Activated naive CD8-positive, alpha-beta T cell treated with anti-CD3 and anti-CD28 coated beads, Interleukin-2, amount 50 U/mL, for 24 hours (primary cell): Measurements from ENCODE around the gene KRT222.

Experiments
- ATAC-seq: fragments of 150-1000 bp; cut with Tn5 transposase; one replicate; pipeline ENCODE4 v1.10.0; 2021
- DNase-seq: peaks from one replicate; pipeline ENCODE4 v3.0.0; 2021
- H3K27ac Mint-ChIP-seq: one replicate; pipeline ENCODE4 v1.8.0; 2021; ENCODE audit warnings: mild to moderate bottlenecking, mixed read lengths
- H3K27me3 Mint-ChIP-seq: one replicate; pipeline ENCODE4 v1.8.0; 2021; ENCODE audit warnings: mixed read lengths
- H3K36me3 Mint-ChIP-seq: one replicate; pipeline ENCODE4 v1.8.0; 2021; ENCODE audit warnings: low read depth, mixed read lengths
- H3K4me1 Mint-ChIP-seq: one replicate; pipeline ENCODE4 v1.8.0; 2021; ENCODE audit warnings: mixed read lengths
- H3K4me3 Mint-ChIP-seq: one replicate; pipeline ENCODE4 v1.8.0; 2021; ENCODE audit warnings: mild to moderate bottlenecking, moderate library complexity, mixed read lengths
- H3K9me3 Mint-ChIP-seq: one replicate; pipeline ENCODE4 v1.8.0; 2021; ENCODE audit warnings: mixed read lengths

The KRT222 gene

DNA sequence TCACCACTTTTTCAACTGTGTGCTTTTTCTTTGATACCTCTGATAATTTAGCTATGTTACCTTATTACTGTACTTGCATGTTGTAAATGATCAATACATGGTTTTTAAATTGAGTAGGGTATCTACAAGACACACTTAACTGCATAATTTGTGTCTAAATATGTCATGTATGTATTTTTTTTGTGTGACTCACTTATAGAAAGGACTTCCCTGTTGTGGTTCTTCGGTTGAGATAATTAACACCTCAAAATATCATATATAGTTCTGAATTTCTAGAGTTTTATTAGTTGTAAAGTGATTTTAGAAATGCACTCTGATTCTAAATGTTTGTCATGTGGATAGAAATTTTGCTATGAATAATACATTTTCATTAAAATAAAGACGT lies 14.5 kb upstream of the KRT222 start:
- Mint-ChIP-seq H3K9me3 (no peaks in the 10 kb centered on the region), H3K27me3 (peaks cover 42% of the 10 kb centered on the region), H3K4me3 (no peak overlapping the region), H3K4me1 (peaks cover 9% of the 10 kb centered on the region), H3K27ac (no peak overlapping the region), H3K36me3 (no peaks in the 10 kb centered on the region)
- ATAC-seq = no peak
- no peak for DNase-seq

DNA sequence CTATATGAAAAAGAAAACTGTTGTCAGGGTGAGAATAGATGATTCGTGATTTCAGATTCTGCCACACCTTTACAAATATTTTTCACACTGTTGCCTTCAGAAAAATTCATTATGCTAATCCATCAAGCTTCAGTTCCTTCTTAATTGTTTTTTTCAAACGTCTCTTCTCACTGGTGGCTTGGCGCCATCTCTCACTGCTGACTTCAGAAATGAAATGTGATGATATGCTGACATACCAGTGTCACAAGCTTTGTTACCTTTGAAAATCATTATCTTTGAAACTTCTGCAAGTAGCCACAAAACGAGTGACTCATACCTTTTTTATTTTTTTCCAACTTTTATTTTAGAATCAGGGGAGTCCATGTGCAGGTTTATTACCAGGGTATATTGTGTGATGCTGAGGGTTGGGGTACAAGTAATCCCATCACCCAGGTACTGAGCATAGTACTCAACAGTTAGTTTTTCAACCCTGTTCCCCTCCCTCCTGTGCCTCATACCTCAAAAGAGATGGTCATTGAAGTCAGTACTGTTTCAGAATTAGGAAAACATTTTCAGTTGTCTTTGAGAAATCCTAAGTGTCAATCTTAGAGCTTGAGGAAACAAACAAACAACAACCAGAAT lies 14.0 kb upstream of the KRT222 start:
- ATAC-seq (no peak), DNase-seq (no peak)
- Mint-ChIP-seq H3K27me3 (peaks cover 46% of the 10 kb centered on the region), H3K36me3 (no peaks in the 10 kb centered on the region), H3K9me3 (no peaks in the 10 kb centered on the region), H3K4me3 (no peak overlapping the region), H3K27ac (no peak overlapping the region), H3K4me1 (peaks cover 9% of the 10 kb centered on the region)

DNA sequence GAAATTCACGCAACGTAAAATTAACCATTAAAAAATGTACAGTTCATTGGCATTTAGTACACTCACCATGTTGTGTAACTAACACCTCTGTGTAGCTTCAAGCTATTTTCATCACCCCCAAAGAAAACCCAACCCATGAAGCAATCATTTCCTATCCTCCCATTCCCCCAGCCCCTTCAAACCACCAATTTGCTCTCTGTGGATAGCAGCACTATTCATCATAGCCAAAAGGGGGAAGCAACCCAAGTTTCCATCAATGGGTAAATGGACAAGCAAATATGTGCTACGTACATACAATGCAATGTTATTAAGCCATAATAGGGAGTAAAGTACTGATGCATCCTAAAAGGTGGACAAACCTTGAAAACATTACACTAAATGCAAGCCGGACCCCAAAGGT lies 10.9 kb upstream of the KRT222 start:
- H3K36me3 Mint-ChIP-seq = no peaks in the 10 kb centered on the region
- no peak for ATAC-seq
- no peak overlapping the region for H3K4me3 Mint-ChIP-seq
- H3K9me3 Mint-ChIP-seq = no peaks in the 10 kb centered on the region
- H3K27ac Mint-ChIP-seq = no peak overlapping the region
- no peak for DNase-seq
- peaks cover 9% of the 10 kb centered on the region for H3K4me1 Mint-ChIP-seq
- peaks cover 36% of the 10 kb centered on the region for H3K27me3 Mint-ChIP-seq

DNA sequence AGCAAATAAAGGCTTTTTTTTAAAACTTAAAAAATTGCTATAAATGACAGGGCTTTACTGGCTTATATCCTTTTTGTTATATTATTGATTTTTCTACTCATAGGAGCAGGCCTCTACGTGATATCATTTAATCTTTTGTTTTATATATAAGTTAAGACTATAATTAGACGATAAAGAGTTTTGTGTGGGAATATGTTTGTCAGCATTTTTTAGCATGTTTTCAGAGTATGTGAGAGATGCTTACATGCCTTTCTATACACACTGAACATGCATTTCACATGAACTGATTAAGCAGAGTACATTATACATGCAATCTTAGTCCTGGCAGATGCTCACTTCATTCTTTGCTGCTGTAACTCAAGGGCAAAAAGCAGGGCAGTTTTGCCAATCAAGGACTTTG lies 7.7 kb upstream of the KRT222 start:
- ATAC-seq (no peak), DNase-seq (no peak)
- Mint-ChIP-seq H3K36me3 (no peaks in the 10 kb centered on the region), H3K27me3 (peaks cover 20% of the 10 kb centered on the region), H3K4me3 (no peak overlapping the region), H3K9me3 (no peaks in the 10 kb centered on the region), H3K27ac (no peak overlapping the region), H3K4me1 (no peaks in the 10 kb centered on the region)

- Mint-ChIP-seq H3K9me3 (no peaks in the 10 kb centered on the region), H3K27me3 (peaks cover 15% of the 10 kb centered on the region), H3K4me3 (no peak overlapping the region), H3K36me3 (no peaks in the 10 kb centered on the region), H3K4me1 (no peaks in the 10 kb centered on the region), H3K27ac (no peak overlapping the region)
- ATAC-seq = no peak
- no peak for DNase-seq
Measured at GRCh38 chr17:40671282-40671681, 6.3 kb upstream of the KRT222 start.

DNA sequence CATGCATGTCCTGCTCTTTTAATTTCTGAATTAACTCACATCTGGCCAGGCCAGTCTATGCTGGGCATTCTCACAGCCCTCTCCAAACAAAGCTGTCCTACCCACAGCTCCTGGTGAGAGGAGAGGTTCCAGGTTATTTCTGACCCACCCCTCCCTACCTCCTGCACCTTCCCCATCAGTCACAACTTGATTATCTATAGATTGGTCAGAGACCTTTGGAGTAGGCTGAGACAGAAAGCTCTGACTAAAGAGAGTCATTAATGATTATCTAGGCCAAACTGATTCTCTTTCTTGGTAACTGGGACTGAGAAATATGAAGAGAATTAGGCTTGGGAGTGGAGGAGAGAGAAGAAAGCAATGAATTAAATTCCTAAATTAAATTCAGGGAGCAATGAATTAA lies 1.4 kb upstream of the KRT222 start:
- peaks cover 29% of the 10 kb centered on the region for H3K27me3 Mint-ChIP-seq

GRCh38 chr17:40663252-40663651 lies 1.7 kb downstream of the KRT222 start:
- Mint-ChIP-seq H3K27ac (no peak overlapping the region), H3K4me1 (peaks cover 10% of the 10 kb centered on the region), H3K4me3 (no peak overlapping the region), H3K36me3 (peaks cover 2% of the 10 kb centered on the region), H3K27me3 (peaks cover 38% of the 10 kb centered on the region), H3K9me3 (no peaks in the 10 kb centered on the region)
- DNase-seq (no peak), ATAC-seq (no peak)

More for the DNA sequence above, 1.4 kb upstream of the KRT222 start:
- no peak for ATAC-seq
- peaks cover 6% of the 10 kb centered on the region for H3K4me1 Mint-ChIP-seq
- no peak for DNase-seq
- H3K27ac Mint-ChIP-seq = no peak overlapping the region
- H3K4me3 Mint-ChIP-seq = no peak overlapping the region
- H3K9me3 Mint-ChIP-seq = no peaks in the 10 kb centered on the region
- H3K36me3 Mint-ChIP-seq = no peaks in the 10 kb centered on the region

DNA sequence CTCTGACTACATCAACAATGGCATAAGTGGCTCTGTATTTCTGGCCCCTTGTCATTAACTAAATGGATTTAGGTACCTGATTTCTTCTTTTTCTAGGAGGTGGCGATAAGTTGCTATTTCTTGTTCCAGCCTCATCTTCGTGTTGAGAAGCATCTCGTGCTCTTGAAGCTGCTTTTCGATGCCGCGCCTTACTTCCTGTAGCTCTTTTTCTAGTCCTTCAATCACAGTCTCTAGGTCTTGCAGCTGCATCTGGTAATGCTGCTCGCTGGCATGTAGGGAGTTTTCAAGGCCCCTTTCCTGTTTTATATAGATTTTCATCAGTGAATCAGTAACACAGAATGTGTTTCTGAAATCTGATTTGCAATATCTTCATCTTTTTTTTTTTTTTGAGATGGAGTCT lies 5.1 kb downstream of the KRT222 start:
- peak overlapping the region; percentile 19 for H3K27ac Mint-ChIP-seq
- peaks cover 7% of the 10 kb centered on the region for H3K4me1 Mint-ChIP-seq
- peaks cover 32% of the 10 kb centered on the region for H3K27me3 Mint-ChIP-seq
- H3K4me3 Mint-ChIP-seq = no peak overlapping the region
- H3K9me3 Mint-ChIP-seq = no peaks in the 10 kb centered on the region
- ATAC-seq = no peak
- H3K36me3 Mint-ChIP-seq = peaks cover 2% of the 10 kb centered on the region
- no peak for DNase-seq

DNA sequence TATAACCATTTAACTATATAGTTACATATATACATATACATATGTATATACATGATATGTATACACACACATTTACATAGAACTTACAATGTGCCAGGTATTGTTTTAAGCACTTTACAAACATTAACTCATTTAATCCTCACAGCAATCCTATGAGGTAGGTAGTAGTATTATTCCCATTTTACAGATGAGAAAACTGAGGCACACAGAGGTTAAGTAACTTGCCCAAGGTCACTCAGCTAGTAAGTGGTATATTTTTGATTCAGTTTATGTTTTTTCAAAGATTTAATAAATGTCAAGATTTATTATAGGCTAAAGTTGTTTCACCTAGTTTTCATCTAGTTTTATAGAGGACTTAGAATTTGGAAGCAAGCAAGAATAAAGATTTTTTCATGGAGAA lies 6.6 kb downstream of the KRT222 start:
- no peak overlapping the region for H3K27ac Mint-ChIP-seq
- no peak for DNase-seq
- H3K4me3 Mint-ChIP-seq = no peak overlapping the region
- H3K9me3 Mint-ChIP-seq = no peaks in the 10 kb centered on the region
- ATAC-seq = no peak
- H3K27me3 Mint-ChIP-seq = peaks cover 23% of the 10 kb centered on the region
- peaks cover 4% of the 10 kb centered on the region for H3K4me1 Mint-ChIP-seq
- H3K36me3 Mint-ChIP-seq = peaks cover 2% of the 10 kb centered on the region

DNA sequence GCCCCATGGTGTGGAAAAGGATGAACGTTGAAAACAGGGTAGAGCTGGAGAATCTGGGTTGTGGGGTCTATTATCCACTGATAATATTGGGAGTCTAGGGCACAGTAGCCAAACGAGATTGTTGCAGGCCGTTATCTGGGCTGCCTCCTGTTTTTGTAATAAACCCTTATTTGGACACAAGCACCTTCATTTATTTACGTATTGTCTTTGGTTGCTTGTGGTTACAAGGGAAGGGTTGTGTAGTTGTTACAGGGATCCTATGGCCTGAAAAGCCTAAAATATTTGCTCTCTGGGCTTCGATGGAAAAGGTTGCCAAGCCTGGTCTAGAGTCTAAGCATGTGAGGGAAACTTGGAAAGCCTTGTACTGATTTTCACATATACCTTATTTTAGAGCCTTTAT lies 13.0 kb downstream of the KRT222 start:
- no peak for ATAC-seq
- Mint-ChIP-seq H3K27me3 (peaks cover 2% of the 10 kb centered on the region), H3K27ac (no peak overlapping the region), H3K4me3 (no peak overlapping the region), H3K36me3 (peaks cover 1% of the 10 kb centered on the region), H3K4me1 (peaks cover 9% of the 10 kb centered on the region), H3K9me3 (no peaks in the 10 kb centered on the region)
- DNase-seq = no peak

DNA sequence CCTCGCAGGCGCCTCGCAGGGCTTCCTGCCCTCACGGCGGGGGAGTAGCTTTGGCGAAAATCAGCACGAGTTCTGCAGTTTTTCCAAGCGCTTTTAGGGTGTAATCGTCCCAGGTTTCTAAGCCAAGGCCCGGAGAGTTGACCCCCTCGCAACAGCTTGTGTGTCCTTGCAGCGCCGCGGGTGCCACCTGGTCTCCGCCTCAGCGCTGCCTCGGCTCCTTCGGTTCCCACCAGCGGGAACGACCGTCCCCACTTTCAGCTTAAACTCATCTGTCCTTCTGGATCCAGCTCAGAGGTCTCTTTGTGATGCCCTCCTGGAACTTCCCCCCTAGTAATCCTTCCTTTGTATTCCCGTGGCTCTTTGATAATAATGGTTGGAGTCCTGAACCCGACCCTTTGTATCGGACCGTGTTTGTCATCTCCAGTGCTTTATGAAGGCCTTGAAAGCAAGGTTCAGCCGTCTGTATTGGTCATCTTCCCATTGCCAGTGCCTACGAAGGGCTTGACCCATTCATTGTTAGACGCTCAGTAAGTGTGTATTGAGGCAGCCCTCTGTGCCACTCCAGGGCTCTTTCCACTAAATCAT lies 16.5 kb downstream of the KRT222 start:
- ATAC-seq (no peak), DNase-seq (no peak)
- Mint-ChIP-seq H3K9me3 (no peaks in the 10 kb centered on the region), H3K4me3 (peak overlapping the region; percentile 85), H3K4me1 (peaks cover 41% of the 10 kb centered on the region), H3K27me3 (no peaks in the 10 kb centered on the region), H3K36me3 (peaks cover 21% of the 10 kb centered on the region), H3K27ac (peak overlapping the region; percentile 99)

GRCh38 chr17:40647624-40648383 lies 17.2 kb downstream of the KRT222 start, which contains the start of gene SMARCE1:
Gene SMARCE1, minus strand, starts transcription at chr17:40647818. Its CDS starts 2,016 bp downstream, at chr17:40645802.
- H3K9me3 Mint-ChIP-seq = no peaks in the 10 kb centered on the region
- no peaks in the 10 kb centered on the region for H3K27me3 Mint-ChIP-seq
- ATAC-seq (peak; percentile 86), DNase-seq (peak; percentile 72)
- H3K4me1 Mint-ChIP-seq = peaks cover 47% of the 10 kb centered on the region
- peak within 1 kb of the TSS; percentile 85 for H3K4me3 Mint-ChIP-seq
- H3K27ac Mint-ChIP-seq = peak within 1 kb of the TSS; percentile 99
- H3K36me3 Mint-ChIP-seq = peaks cover 27% of the 10 kb centered on the region

- ATAC-seq (peak; percentile 50), DNase-seq (peak; percentile 50)
- Mint-ChIP-seq H3K9me3 (no peaks in the 10 kb centered on the region), H3K27me3 (no peaks in the 10 kb centered on the region), H3K4me3 (peak overlapping the region; percentile 85), H3K4me1 (peaks cover 53% of the 10 kb centered on the region), H3K27ac (peak overlapping the region; percentile 99), H3K36me3 (peaks cover 33% of the 10 kb centered on the region)
Measured at GRCh38 chr17:40646791-40647623, 18.0 kb downstream of the KRT222 start.

- no peak for DNase-seq
- peak overlapping the region; percentile 85 for H3K4me3 Mint-ChIP-seq
- peaks cover 60% of the 10 kb centered on the region for H3K4me1 Mint-ChIP-seq
- H3K36me3 Mint-ChIP-seq = peaks cover 40% of the 10 kb centered on the region
- no peaks in the 10 kb centered on the region for H3K27me3 Mint-ChIP-seq
- H3K27ac Mint-ChIP-seq = peak overlapping the region; percentile 68
- ATAC-seq = no peak
- H3K9me3 Mint-ChIP-seq = no peaks in the 10 kb centered on the region
Measured at GRCh38 chr17:40645943-40646342, 19.0 kb downstream of the KRT222 start.
